NCI-H2081 (cell line): ENCODE data around the gene NCR2.
A peak's percentile ranks its signal among the peaks of the same experiment; 100 is the strongest.

Experiments
- DNase-seq, 2 experiments: peaks; one replicate each; lab custom pipeline; 2025; lab: John Stamatoyannopoulos, UW

NCR2 gene

DNA sequence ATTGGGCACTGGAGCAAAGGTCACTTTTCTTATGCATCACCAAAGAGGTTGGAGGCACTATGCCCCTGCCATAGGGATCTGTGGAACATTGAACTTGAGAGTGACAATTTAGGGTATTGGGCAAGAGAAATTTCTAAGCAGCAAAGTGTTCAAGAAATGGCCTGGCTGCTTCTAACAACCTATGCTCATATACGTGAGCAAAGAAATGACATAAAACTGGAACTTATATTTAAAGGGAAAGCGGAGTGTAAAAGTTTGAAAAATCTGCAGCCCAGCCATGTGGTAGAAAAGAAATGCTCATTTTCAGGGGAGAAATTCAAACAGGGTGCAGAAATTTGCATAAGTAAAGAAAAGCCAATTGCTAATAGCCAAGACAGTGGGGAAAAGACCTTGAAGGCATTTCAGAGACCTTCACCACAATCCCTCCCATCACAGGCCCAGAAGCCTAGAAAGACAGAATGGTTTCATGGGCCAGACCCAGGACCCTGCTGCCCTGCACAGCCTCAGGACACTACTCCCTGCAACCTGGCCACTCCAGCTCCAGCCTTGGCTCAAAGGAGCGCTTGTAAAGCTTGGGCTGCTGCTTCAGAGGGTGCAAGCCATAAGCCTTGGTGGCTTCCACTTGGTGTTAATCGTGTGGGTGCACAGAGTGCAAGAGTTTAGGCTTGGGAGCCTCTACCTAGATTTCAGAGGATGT lies 24.4 kb downstream of the NCR2 start:
- no peak for DNase-seq

- DNase-seq = no peak
Observed at GRCh38 chr6:41360314-41360685, 24.9 kb downstream of the NCR2 start.

DNA sequence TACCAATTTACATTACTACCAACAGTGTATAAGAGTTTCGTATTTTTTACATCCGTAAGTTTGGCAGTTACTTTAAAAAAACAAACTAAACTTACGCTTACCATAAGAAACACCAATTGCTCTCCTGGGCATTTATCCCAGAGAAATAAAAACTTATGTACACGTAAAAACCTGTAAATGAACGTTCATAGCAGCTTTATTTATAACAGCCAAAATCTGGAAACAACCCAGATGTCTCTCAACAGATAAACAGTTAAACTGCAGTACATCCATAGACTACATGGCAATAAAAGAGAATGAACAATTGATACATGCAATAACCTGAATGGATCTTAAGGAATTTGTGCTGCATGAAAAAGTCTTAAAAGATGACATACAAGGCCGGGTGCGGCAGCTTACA lies 30.7 kb downstream of the NCR2 start:
- DNase-seq = no peak

- no peak for DNase-seq
Observed at GRCh38 chr6:41367061-41367460, 31.7 kb downstream of the NCR2 start.

DNA sequence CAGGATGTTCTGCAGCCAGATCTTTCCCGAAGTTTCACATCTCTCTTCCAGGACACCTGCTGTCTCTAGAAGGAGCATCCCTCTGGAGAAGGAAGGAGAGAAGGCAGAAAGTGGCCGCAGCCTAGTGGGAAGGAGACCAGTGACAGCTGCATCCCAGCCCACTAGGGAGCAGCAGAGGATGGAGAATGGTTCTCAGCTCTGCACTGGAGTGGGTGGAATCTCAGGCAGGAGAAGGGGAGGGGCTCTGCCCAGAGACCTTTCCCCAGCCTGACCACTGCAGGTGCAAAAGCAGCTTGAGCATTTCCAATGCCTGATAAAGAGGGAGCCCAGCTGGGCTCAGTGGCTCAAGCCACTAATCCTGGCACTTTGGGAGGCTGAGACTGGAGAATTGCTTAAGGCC lies 32.3 kb downstream of the NCR2 start:
- peak; percentile 64 to 78 for DNase-seq

DNA sequence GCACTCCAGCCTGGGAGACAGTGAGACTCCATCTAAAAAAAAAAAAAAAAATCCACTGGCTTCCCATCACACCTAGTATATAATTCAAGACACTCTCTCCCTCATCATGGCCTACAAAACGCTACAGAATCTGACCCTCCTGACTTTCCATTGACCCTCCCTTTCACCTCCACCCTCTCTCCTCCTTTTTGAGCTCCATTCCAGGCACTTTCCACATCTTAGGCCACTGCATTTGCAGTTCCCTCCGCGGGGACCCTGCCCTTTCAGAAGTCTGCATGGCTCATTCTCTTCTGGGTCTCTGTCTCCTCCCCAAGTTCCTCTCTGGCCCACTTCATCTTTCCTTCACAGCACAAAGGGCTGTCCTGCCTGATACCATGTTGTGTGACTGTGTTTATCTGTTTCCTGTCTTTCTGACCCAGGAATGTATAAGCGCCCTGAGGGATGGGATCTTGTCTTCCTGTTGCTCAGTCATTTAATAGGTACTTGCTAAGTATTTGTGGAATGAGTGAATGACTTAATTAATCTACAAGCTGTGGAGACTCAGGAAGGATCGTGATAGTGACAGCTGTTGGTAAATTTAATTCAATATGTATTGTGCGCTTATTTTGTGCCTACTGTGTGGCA lies 35.2 kb downstream of the NCR2 start:
- DNase-seq = no peak

DNA sequence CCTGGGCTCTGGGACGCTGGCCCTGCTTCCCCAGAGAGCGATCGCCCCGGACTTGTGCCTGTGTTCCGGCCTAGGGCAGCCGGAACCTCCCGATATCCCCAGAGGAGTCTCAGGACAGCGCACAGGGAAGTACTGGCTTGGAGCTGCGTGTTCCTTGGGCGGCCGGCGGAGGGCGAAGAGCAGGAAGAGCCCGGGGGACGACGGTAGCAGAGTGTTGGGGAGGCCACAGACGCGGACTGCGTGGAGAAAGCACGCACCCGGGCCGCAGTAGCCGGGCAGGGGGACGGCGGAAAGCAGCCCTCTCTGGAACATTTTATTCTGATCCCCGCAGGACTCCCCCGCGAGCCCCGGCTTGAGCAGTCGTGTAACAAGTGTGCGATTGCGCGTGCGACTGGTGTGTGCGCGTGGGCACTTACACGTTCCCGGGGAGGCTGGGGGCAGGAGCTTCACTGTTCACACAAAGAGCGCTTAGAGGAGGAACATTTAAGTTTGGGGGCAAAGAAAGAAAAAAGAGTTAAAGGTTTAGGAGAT lies 36.1 kb downstream of the NCR2 start:
- DNase-seq = no peak

- DNase-seq = no peak
Observed at GRCh38 chr6:41371992-41372831, 36.8 kb downstream of the NCR2 start.

GRCh38 chr6:41372832-41373626 lies 37.6 kb downstream of the NCR2 start:
- no peak for DNase-seq

DNA sequence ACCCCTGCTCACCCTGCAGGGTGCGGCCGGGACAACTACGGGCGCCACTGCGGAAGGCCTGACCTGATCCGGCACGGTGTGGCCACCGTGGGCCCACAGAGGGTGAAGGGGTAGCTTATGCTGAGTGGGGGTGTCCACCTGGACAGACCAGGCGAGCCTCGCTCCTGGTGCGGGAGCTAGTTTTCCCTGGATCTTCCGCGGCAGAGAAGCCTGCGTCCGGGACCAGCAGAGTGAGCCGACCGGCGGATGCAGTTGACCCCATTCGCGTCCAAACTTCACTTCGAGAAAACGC lies 38.2 kb downstream of the NCR2 start:
- no peak for DNase-seq

DNA sequence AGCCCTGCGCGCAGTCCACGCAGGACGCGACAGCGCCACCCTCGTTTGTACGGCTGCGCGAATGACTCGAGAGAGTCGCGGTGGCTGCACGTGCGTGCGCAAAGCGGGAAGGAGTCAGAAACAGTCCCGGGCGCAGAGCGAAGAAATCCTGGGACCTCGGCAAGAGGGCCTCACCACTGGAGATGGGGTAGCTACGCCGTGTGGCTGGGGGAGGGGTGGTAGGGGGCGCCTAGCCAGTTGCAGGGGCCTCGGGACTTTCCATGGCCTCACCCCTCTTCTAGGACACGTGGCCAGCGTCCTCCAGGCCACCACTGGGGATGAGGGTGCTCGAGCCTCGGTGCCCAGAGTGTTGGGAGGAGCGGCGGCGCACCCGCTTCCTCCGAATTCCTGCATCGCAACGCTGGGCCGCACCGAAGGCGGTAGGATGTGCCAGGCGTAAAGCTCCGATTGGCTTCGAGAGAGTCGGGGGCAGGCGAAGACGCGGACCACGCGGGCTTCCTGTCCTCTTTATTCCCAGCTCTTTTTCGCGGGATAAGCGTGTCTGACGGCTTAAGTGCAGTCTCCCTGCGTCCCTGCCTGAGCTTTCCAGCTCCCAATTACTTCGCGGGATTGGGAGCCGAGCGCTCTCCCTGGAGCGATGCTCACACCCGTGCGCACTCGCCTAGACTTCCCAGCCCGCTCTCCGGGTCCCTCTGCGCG lies 38.7 kb downstream of the NCR2 start:
- DNase-seq = no peak

GRCh38 chr6:41374618-41375590 lies 39.5 kb downstream of the NCR2 start:
- DNase-seq = no peak

DNA sequence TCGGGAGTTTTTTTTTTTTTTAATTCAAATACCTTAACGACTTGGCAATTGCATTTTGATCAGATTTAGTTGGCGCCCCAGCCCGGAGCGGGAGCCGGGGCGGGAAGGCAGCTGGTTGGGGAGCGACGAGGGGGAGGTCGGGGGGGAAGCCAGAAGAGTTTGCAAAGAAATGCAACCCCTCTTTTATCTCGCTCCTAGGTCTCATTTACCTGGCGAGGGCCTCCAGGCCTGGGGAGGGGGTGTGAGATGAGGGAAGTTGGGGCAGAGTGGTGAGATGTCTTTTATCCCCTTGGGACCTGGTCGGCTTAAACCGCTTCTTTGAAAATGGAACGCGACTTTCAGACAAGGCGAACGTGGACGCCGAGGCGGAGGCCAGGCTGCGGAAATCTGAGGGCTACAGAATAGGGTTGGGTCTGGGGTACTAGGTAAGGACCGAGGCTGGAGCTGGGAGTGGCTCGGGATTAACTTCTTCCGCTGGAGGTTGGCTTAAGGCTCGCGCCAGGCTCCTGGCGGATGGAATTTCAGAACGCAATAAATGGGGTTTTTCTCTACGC lies 40.3 kb downstream of the NCR2 start:
- no peak for DNase-seq

- no peak for DNase-seq
Observed at GRCh38 chr6:41376176-41376575, 40.8 kb downstream of the NCR2 start.

- DNase-seq = no peak
Observed at GRCh38 chr6:41377071-41377470, 41.7 kb downstream of the NCR2 start.

DNA sequence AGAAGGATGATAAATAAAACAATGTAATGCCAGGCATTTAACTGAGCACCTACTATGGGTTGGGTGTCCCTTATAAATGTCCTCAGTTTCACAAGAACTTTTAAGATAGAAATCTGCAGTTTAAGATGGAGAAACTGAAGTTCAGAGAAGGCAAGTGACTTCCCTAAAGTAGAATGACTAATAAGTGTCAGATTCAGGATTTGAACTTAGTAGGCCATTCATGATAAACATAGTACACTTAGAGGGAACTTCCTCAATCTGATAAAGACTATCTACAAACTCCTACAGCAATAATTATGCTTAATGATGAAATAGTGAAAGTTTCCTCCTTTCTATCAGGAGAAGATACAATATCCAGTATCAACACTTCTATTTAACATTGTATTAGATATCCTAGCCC lies 43.9 kb downstream of the NCR2 start:
- no peak for DNase-seq

DNA sequence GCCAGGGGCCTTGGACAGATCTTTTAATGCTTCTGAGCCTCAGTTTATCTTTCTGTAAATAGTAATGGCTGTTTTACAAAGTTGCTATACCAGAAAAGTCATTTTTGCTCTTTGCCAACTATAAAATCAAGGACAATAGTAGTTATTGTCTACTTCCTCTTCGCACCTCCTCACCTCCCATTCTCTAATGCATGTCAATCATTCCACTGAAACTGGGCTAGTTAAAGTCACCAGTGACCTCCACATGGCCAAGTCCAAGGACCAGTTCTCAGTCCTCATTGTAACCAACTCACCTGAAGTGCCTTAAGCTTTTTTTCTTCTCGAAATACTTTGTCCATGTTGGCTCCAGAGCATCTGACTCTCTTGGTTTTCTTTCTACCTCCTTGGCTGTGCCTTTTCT lies 51.2 kb downstream of the NCR2 start:
- DNase-seq = no peak

DNA sequence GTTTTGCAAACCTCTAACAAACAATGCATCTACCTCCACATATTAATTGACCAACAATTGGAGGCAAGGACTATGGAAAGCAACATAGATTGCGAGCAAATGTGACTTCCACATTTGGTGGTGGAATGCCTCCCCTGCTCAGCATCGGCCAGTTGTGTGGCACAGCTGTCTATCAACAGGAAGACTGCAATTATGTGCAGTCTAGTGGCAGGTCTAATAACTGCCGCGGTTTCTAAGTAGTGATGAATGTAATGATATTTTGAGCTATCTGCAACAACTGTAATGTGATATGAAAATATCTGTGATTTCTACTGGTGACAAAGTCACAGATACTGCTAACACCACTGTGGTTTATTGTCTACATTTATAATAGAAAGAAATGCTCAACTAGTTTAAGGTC lies 56.8 kb downstream of the NCR2 start:
- no peak for DNase-seq

DNA sequence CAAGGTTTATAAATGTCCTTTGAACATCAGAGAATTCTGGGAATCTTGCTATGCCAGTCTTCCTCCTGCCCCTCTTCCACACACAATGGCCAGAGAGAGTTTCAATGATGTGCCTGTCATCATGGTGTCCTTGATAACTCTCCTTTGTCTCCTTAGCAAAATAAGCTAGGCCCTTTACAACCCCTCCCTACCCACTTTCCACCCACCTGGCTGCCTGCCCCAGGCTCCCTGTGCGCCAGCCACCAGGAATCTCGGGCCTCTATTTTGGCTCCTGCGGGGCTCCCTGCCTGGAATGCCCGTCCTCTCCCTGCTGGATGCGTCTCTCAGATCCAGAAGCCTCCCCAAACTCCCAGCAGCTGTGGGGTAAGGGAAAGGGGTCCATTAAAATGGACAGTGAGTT lies 60.9 kb downstream of the NCR2 start:
- DNase-seq = no peak

DNA sequence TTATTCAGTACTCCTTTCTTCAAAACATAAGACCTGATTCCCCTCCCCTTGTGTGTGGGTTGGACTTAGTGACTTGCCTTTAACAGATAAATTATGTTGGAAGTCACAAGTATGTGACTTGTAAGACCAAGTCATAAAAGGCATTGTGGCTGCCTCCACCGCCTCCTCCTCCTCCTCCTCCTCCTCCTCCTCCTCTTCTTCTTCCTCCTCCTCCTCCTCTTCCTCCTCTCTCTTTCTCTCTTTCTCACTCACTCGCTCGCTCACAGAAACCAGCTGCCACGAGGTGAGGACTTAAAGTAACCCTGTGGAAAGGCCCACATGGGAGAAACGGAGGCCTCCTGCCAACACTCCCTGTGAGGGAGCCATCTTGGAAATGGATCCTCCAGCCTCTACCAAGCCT lies 64.0 kb downstream of the NCR2 start:
- DNase-seq = no peak
